Calu3 (cell line): Measurements from ENCODE around the gene EPG5. TPM values are rescaled to one million over a fixed set of nuclear protein-coding genes. Genes with fewer than 3 reads are reported as not detected.

Source experiments
- BruUV-seq: library from RNA; stranded (reverse); fragments of 400-500 nt; replicated peaks from 2 replicates; lab custom pipeline; 2021; lab: Mats Ljungman, UMichigan
- CTCF ChIA-PET: fragments of 300-600 bp; sonication (Branson Sonifier 250); formaldehyde crosslinking; loops from one replicate; lab custom pipeline; 2022; ENCODE audit warnings: antibody characterized with exemption; lab: Charles Lee
- DNase-seq: peaks from one replicate; pipeline ENCODE4 v3.0.0; 2022
- H3K27ac Mint-ChIP-seq: one replicate; pipeline ENCODE4 v1.8.0; 2022; ENCODE audit warnings: mixed read lengths; ENCODE audit not compliant: unreplicated experiment
- H3K27me3 Mint-ChIP-seq: one replicate; pipeline ENCODE4 v1.8.0; 2022; ENCODE audit warnings: mixed read lengths; ENCODE audit not compliant: unreplicated experiment
- H3K36me3 Mint-ChIP-seq: one replicate; pipeline ENCODE4 v1.8.0; 2022; ENCODE audit warnings: mild to moderate bottlenecking, moderate library complexity, mixed read lengths; ENCODE audit not compliant: insufficient read depth, unreplicated experiment
- H3K4me1 Mint-ChIP-seq: one replicate; pipeline ENCODE4 v1.8.0; 2022; ENCODE audit warnings: mild to moderate bottlenecking, low read depth, mixed read lengths; ENCODE audit not compliant: unreplicated experiment
- H3K4me3 Mint-ChIP-seq: one replicate; pipeline ENCODE4 v1.8.0; 2022; ENCODE audit warnings: mild to moderate bottlenecking, low read depth, moderate library complexity, mixed read lengths; ENCODE audit not compliant: unreplicated experiment
- H3K9me3 Mint-ChIP-seq: one replicate; pipeline ENCODE4 v1.8.0; 2022; ENCODE audit warnings: low read depth, mixed read lengths; ENCODE audit not compliant: unreplicated experiment
- CTCF ChIP-seq: fragments of 200-600 bp; IDR thresholded peaks from one replicate; pipeline ENCODE4 v1.8.0; 2022; ENCODE audit warnings: antibody characterized with exemption; ENCODE audit not compliant: unreplicated experiment
- intact Hi-C: fragments of 100-400 bp; cut with micrococcal nuclease; formaldehyde crosslinking; loops from one replicate; pipeline ENCODE4 v1.10.0; 2022; ENCODE audit not compliant: unreplicated experiment
- total RNA-seq: library from RNA; stranded (reverse); gene quantifications from 2 replicates; pipeline ENCODE4 v1.2.3, GENCODE V29; 2022

Gene EPG5
- total RNA-seq, 1 experiment from 2014 or later = 25.6 TPM

- Mint-ChIP-seq H3K9me3 (no peaks in the 10 kb centered on the region), H3K4me3 (no peak overlapping the region), H3K27me3 (no peaks in the 10 kb centered on the region), H3K27ac (no peak overlapping the region), H3K4me1 (peaks cover 4% of the 10 kb centered on the region), H3K36me3 (peaks cover 20% of the 10 kb centered on the region)
- no peak for TF ChIP-seq CTCF
- no TSS peak for BruUV-seq
- CTCF ChIA-PET = no interaction called here
- no peak for DNase-seq
- intact Hi-C loops = no loop called here
These were observed 26.4 kb downstream of the EPG5 start for GRCh38 chr18:45940724-45941123.

- H3K27ac Mint-ChIP-seq = no peak overlapping the region
These were observed 27.9 kb downstream of the EPG5 start for GRCh38 chr18:45939236-45939635.

GRCh38 chr18:45938488-45938935 lies 28.6 kb downstream of the EPG5 start:
- Mint-ChIP-seq H3K27me3 (no peaks in the 10 kb centered on the region), H3K27ac (no peak overlapping the region), H3K4me3 (no peak overlapping the region), H3K4me1 (peaks cover 7% of the 10 kb centered on the region), H3K9me3 (no peaks in the 10 kb centered on the region), H3K36me3 (peaks cover 13% of the 10 kb centered on the region)
- CTCF ChIA-PET = no interaction called here
- intact Hi-C loops = no loop called here
- no peak for DNase-seq
- no TSS peak for BruUV-seq
- TF ChIP-seq CTCF = no peak

More at GRCh38 chr18:45939236-45939635, 27.9 kb downstream of the EPG5 start:
- no peak for DNase-seq
- BruUV-seq = no TSS peak
- peaks cover 7% of the 10 kb centered on the region for H3K4me1 Mint-ChIP-seq
- TF ChIP-seq CTCF = no peak
- no peaks in the 10 kb centered on the region for H3K9me3 Mint-ChIP-seq
- CTCF ChIA-PET = no interaction called here
- H3K4me3 Mint-ChIP-seq = no peak overlapping the region
- peaks cover 17% of the 10 kb centered on the region for H3K36me3 Mint-ChIP-seq
- intact Hi-C loops = no loop called here
- no peaks in the 10 kb centered on the region for H3K27me3 Mint-ChIP-seq

GRCh38 chr18:45935591-45936335 lies 31.4 kb downstream of the EPG5 start:
- no peak for TF ChIP-seq CTCF
- intact Hi-C loops = no loop called here
- BruUV-seq = no TSS peak
- Mint-ChIP-seq H3K27ac (no peak overlapping the region), H3K27me3 (no peaks in the 10 kb centered on the region), H3K9me3 (no peaks in the 10 kb centered on the region), H3K36me3 (peaks cover 10% of the 10 kb centered on the region), H3K4me3 (no peak overlapping the region), H3K4me1 (peaks cover 7% of the 10 kb centered on the region)
- CTCF ChIA-PET = no interaction called here
- DNase-seq = no peak
